KMS-11 (cell line): Measurements from ENCODE around the gene GGACT.
"Not testable (repeated sequence)": the region's sequence is repeated elsewhere in the genome, so short reads cannot be mapped to it uniquely, and the experiment has no call there.

Experiments
- H2AFZ ChIP-seq: fragments of 200-600 bp; sonication (generic); 2 replicates; pipeline ENCODE4 v1.6.1; 2016; ENCODE audit warnings: antibody characterized with exemption, mixed run types, low read depth
- H3K27ac ChIP-seq: fragments of 200-600 bp; sonication (generic); 2 replicates; pipeline ENCODE4 v1.6.1; 2016; ENCODE audit warnings: mild to moderate bottlenecking, mixed run types
- H3K27me3 ChIP-seq: fragments of 200-600 bp; sonication (generic); 2 replicates; pipeline ENCODE4 v1.6.1; 2017; ENCODE audit warnings: mild to moderate bottlenecking, low read depth, mixed run types, moderate library complexity; ENCODE audit not compliant: insufficient read depth
- H3K36me3 ChIP-seq: fragments of 200-600 bp; sonication (generic); 2 replicates; pipeline ENCODE4 v1.6.1; 2017; ENCODE audit warnings: mild to moderate bottlenecking, mixed run types; ENCODE audit not compliant: insufficient read depth
- H3K4me1 ChIP-seq: fragments of 200-600 bp; sonication (generic); 2 replicates; pipeline ENCODE4 v1.6.1; 2016; ENCODE audit warnings: mild to moderate bottlenecking, low read depth, mixed run types; ENCODE audit not compliant: poor library complexity, severe bottlenecking
- H3K4me2 ChIP-seq: fragments of 200-600 bp; sonication (generic); 2 replicates; pipeline ENCODE4 v1.7.0; 2016; ENCODE audit warnings: mild to moderate bottlenecking, mixed run types
- H3K4me3 ChIP-seq: fragments of 200-600 bp; sonication (generic); IDR thresholded peaks from 2 replicates; pipeline ENCODE4 v1.6.1; 2017; ENCODE audit warnings: low read depth, low read length, mixed read lengths; ENCODE audit not compliant: insufficient read depth
- H3K79me2 ChIP-seq: fragments of 200-600 bp; sonication (generic); 2 replicates; pipeline ENCODE4 v1.6.1; 2016; ENCODE audit warnings: low read depth, mixed run types; ENCODE audit not compliant: insufficient read depth
- H3K9ac ChIP-seq: fragments of 200-600 bp; sonication (generic); 2 replicates; pipeline ENCODE4 v1.6.1; 2016; ENCODE audit warnings: mild to moderate bottlenecking, mixed run types
- H4K20me1 ChIP-seq: fragments of 200-600 bp; sonication (generic); 2 replicates; pipeline ENCODE4 v1.6.1; 2016; ENCODE audit warnings: mild to moderate bottlenecking, mixed run types; ENCODE audit not compliant: insufficient read depth
- TF ChIP-seq, protein P1 (sequence below): fragments of 200-600 bp; sonication (generic); conservative IDR thresholded peaks from 2 replicates; pipeline ENCODE4 v1.6.1; 2017; ENCODE audit warnings: low read depth, mild to moderate bottlenecking, antibody characterized with exemption, low read length, moderate library complexity, mixed read lengths

The GGACT gene

DNA sequence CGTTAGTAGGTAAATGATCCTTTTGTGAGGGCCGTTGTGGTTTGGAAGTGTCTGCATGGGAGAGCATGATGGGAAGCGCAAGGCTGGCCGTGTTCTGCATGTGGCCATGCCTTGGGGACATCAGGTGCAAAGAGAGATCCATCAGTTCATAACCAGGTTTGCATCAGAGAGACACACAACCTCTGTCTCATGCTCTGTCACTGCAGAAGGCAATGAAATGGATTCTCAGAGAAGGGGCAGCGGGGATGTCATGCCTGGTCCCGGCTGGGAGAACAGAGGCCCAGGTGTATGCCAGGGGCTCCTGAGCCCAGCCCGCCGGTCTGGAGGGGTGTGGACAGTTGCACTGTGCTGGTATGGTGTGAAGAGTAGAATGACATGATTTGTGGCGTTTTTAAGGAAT, 60.2 kb downstream of the GGACT start:
- Histone ChIP-seq H3K79me2 (no peaks in the 10 kb centered on the region), H3K36me3 (no peaks in the 10 kb centered on the region), H3K9ac (no peak overlapping the region), H4K20me1 (no peaks in the 10 kb centered on the region), H3K4me3 (no peak overlapping the region), H2AFZ (no peak overlapping the region), H3K4me1 (no peaks in the 10 kb centered on the region), H3K27ac (no peak overlapping the region), H3K4me2 (no peak overlapping the region), H3K27me3 (no peaks in the 10 kb centered on the region)
- TF ChIP-seq, protein P1, sequence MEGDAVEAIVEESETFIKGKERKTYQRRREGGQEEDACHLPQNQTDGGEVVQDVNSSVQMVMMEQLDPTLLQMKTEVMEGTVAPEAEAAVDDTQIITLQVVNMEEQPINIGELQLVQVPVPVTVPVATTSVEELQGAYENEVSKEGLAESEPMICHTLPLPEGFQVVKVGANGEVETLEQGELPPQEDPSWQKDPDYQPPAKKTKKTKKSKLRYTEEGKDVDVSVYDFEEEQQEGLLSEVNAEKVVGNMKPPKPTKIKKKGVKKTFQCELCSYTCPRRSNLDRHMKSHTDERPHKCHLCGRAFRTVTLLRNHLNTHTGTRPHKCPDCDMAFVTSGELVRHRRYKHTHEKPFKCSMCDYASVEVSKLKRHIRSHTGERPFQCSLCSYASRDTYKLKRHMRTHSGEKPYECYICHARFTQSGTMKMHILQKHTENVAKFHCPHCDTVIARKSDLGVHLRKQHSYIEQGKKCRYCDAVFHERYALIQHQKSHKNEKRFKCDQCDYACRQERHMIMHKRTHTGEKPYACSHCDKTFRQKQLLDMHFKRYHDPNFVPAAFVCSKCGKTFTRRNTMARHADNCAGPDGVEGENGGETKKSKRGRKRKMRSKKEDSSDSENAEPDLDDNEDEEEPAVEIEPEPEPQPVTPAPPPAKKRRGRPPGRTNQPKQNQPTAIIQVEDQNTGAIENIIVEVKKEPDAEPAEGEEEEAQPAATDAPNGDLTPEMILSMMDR: no peak

DNA sequence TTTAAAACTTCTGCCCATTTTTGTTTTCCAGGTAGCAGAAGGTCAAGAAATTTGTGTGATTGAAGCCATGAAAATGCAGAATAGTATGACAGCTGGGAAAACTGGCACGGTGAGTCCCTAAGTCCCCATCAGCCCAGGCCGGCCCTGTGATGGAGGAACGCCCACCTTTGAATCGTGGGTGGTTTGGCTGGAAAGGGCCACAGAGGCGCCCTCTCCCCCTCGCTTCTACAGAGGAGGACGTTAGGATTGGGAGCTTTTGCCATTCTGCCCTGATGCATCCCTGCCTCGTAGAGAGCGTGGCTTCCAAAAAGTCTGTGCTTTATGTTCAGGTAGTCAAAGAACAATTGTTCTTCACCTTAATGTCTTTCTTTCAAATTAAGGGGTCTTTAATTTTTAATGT, 60.9 kb downstream of the GGACT start:
- no peak overlapping the region for H3K9ac ChIP-seq

DNA sequence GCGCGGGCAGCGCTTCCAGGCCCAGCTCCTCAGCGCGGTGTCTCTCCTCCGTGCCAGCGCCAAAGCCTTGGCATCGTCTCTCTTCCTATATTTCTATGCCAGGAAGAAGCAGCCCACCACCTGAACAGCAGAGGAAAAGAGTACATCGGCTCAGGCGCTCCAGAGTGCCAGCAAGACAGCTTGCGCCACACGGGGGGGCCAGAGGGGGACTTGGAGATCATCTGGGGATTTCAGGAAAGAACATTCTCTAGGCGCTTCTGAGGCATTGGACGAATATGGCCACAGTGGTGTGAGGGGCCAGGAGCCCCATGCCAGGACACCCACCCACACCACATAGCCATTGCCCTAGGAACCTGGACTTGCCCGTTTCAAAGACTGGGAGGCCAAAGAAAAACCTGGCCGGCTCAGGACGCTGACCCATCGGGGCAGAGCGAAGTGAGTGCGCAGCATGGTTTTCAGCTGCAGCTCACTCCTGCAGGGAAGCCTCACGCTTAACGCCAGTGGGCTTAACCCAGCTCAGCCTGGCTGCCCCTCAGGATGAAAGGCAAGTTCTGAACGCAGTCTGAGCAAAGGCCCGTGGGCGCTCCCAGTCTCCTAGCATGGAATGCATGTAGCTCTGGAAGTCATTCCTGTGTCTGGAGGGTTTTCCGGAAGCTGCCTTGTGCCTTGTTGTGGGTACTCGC, 62.1 kb downstream of the GGACT start:
- Histone ChIP-seq H3K79me2 (no peaks in the 10 kb centered on the region), H3K9ac (no peak overlapping the region), H4K20me1 (no peaks in the 10 kb centered on the region), H3K4me1 (no peaks in the 10 kb centered on the region), H3K27ac (no peak overlapping the region), H3K27me3 (no peaks in the 10 kb centered on the region), H3K36me3 (no peaks in the 10 kb centered on the region), H2AFZ (no peak overlapping the region), H3K4me3 (no peak overlapping the region), H3K4me2 (no peak overlapping the region)
- TF ChIP-seq, protein P1: no peak

More for the DNA sequence above, 60.9 kb downstream of the GGACT start:
- no peaks in the 10 kb centered on the region for H3K4me1 ChIP-seq
- H3K36me3 ChIP-seq: no peaks in the 10 kb centered on the region
- H2AFZ ChIP-seq: no peak overlapping the region
- no peak overlapping the region for H3K4me3 ChIP-seq
- H3K27me3 ChIP-seq: no peaks in the 10 kb centered on the region
- no peaks in the 10 kb centered on the region for H4K20me1 ChIP-seq
- H3K79me2 ChIP-seq: no peaks in the 10 kb centered on the region
- H3K4me2 ChIP-seq: no peak overlapping the region
- TF ChIP-seq, protein P1: no peak
- H3K27ac ChIP-seq: no peak overlapping the region

DNA sequence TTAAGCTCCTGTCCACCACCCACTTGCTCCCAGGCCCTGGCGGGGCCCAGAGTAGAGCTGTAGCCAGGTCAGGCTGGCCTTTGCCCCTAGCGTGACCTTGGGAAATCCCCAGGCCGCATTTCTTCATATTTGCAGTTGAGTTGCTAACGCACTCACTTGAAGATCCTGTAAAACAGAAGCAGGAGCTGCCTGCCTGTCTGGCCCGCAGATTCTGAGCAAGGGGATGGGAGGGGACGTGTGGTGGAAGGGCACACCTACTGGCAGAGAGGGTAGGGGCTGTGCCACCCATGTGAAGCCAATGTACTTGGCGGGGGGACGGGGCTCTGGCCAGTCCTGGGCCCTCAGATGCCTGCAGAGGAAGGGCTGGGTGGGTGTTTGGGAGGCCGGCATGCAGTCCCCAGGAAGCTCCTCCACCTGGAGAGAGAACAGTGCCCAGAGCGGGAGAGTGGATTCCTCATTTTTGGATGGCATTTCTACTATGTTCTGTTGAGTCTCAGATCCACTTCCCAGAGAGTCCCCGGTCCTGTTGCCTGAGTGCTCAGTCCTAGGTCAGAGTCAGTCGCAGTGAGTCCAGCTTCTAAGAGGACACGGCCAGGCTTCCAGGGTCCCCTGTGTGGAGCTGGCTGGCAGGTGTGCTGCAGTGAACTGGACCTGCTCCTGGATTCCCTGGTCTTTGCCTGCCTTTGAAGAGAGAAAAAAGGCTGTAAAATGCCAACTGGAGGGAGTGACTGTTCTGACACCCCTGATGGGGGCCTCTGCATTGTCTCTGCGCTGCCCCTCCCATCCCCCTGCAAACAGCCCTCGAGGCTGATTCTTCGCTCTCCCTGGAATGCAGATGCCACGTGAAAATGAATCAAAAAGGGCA, 62.9 kb downstream of the GGACT start:
- no peaks in the 10 kb centered on the region for H3K27me3 ChIP-seq
- no peaks in the 10 kb centered on the region for H4K20me1 ChIP-seq
- H2AFZ ChIP-seq: no peak overlapping the region
- TF ChIP-seq, protein P1: no peak
- no peak overlapping the region for H3K4me3 ChIP-seq
- H3K4me2 ChIP-seq: no peak overlapping the region
- no peak overlapping the region for H3K9ac ChIP-seq
- H3K4me1 ChIP-seq: no peaks in the 10 kb centered on the region
- no peaks in the 10 kb centered on the region for H3K79me2 ChIP-seq
- no peaks in the 10 kb centered on the region for H3K36me3 ChIP-seq
- no peak overlapping the region for H3K27ac ChIP-seq

DNA sequence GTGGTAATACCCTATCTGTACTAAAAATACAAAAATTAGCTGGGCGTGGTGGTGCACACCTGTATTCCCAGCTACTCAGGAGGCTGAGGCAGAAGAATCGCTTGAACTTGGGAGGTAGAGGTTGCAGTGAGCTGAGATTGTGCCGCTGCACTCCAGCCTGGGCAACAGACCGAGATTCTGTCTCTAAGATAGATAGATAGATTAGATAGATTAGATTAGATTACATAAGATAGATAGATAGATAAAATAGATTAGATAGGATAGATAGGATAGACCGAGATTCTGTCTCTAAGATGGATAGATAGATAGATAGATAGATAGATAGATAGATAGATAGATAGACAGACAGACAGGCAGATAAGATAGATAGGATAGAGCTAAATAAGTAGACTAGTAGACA, 63.9 kb downstream of the GGACT start:
- not testable (repeated sequence) for H3K4me1 ChIP-seq, H3K27me3 ChIP-seq, H3K4me3 ChIP-seq, H4K20me1 ChIP-seq, H3K27ac ChIP-seq, H2AFZ ChIP-seq, H3K36me3 ChIP-seq, H3K4me2 ChIP-seq, H3K79me2 ChIP-seq, H3K9ac ChIP-seq
